IMR-90 (cell line): Measurements from ENCODE around the gene GSTA1. TPM values are rescaled to one million over a fixed set of nuclear protein-coding genes. Genes with fewer than 3 reads are reported as not detected.
"Not testable (repeated sequence)": the region's sequence is repeated elsewhere in the genome, so short reads cannot be mapped to it uniquely, and the experiment has no call there.

ENCODE experiments used
- ATAC-seq: fragments of 200-7000 bp; cut with Tn5 transposase; 2 replicates; pipeline ENCODE4 v1.9.1; 2020; ENCODE audit warnings: low read depth, mild to moderate bottlenecking, moderate library complexity
- BruUV-seq: library from RNA; stranded (reverse); fragments of 400-500 nt; replicated peaks from 2 replicates; lab custom pipeline; 2021; lab: Mats Ljungman, UMichigan
- CTCF ChIA-PET: fragments of 300-600 bp; formaldehyde crosslinking; extraction: SDS; loops from one replicate; lab custom pipeline; 2021; ENCODE audit warnings: antibody characterized with exemption; lab: Yijun Ruan, JAX
- POLR2A ChIA-PET: fragments of 300-600 bp; sonication (Branson Sonifier 250); formaldehyde crosslinking; loops from one replicate; lab custom pipeline; 2022; ENCODE audit warnings: antibody characterized with exemption; ENCODE audit not compliant: unreplicated experiment; lab: Charles Lee
- DNase-seq: peaks from one replicate; pipeline ENCODE4 v3.0.0; 2013
- H2AFZ ChIP-seq: replicated peaks from 2 replicates; pipeline ENCODE3; 2013; ENCODE audit warnings: low read length, mild to moderate bottlenecking; ENCODE audit not compliant: poor library complexity
- H2AK5ac ChIP-seq: 2 replicates; pipeline ENCODE4 v1.6.1; 2013; ENCODE audit warnings: low read depth, low read length, inconsistent platforms
- H2AK9ac ChIP-seq: replicated peaks from 2 replicates; pipeline ENCODE3; 2013; ENCODE audit warnings: mild to moderate bottlenecking, low read depth, low read length, moderate library complexity; ENCODE audit not compliant: poor library complexity
- H2BK120ac ChIP-seq: 2 replicates; pipeline ENCODE4 v1.6.1; 2013; ENCODE audit warnings: low read depth, low read length, inconsistent platforms
- H2BK15ac ChIP-seq: 3 replicates; pipeline ENCODE4 v1.6.1; 2013; ENCODE audit warnings: low read depth, low read length, inconsistent platforms
- H2BK20ac ChIP-seq: 2 replicates; pipeline ENCODE4 v1.6.1; 2013; ENCODE audit warnings: low read depth, mild to moderate bottlenecking, inconsistent platforms, low read length, moderate library complexity
- H2BK5ac ChIP-seq: 2 replicates; pipeline ENCODE4 v1.6.1; 2013; ENCODE audit warnings: mild to moderate bottlenecking, low read depth, low read length, inconsistent platforms; ENCODE audit not compliant: poor library complexity, severe bottlenecking
- H3K14ac ChIP-seq: replicated peaks from 2 replicates; pipeline ENCODE4 v1.6.1; 2013; ENCODE audit warnings: low read depth, low read length, inconsistent platforms
- H3K18ac ChIP-seq: 2 replicates; pipeline ENCODE4 v1.6.1; 2013; ENCODE audit warnings: low read depth, low read length, control low read depth
- H3K23ac ChIP-seq: 2 replicates; pipeline ENCODE4 v1.6.1; 2013; ENCODE audit warnings: low read depth, low read length, inconsistent platforms
- H3K27ac ChIP-seq: 2 replicates; pipeline ENCODE4 v1.5.1; 2013; ENCODE audit warnings: mild to moderate bottlenecking, control low read depth, low read length; ENCODE audit not compliant: insufficient read depth
- H3K27me3 ChIP-seq: 2 replicates; pipeline ENCODE4 v1.6.1; 2013; ENCODE audit warnings: low read length; ENCODE audit not compliant: control insufficient read depth, insufficient read depth
- H3K36me3 ChIP-seq: 2 replicates; pipeline ENCODE4 v1.6.1; 2013; ENCODE audit warnings: low read length, mixed read lengths; ENCODE audit not compliant: control insufficient read depth, insufficient read depth
- H3K4ac ChIP-seq: 2 replicates; pipeline ENCODE4 v1.6.1; 2013; ENCODE audit warnings: low read depth, low read length, inconsistent platforms
- H3K4me1 ChIP-seq: 2 replicates; pipeline ENCODE4 v1.6.1; 2013; ENCODE audit warnings: low read length, mixed read lengths; ENCODE audit not compliant: control insufficient read depth, insufficient read depth
- H3K4me2 ChIP-seq: 2 replicates; pipeline ENCODE4 v1.6.1; 2013; ENCODE audit warnings: low read depth, mild to moderate bottlenecking, control low read depth, low read length, moderate library complexity
- H3K4me3 ChIP-seq: 2 replicates; pipeline ENCODE4 v1.5.1; 2013; ENCODE audit warnings: low read depth, mild to moderate bottlenecking, control low read depth, low read length, moderate library complexity; ENCODE audit not compliant: insufficient read depth
- H3K56ac ChIP-seq: 2 replicates; pipeline ENCODE4 v1.6.1; 2013; ENCODE audit warnings: low read length, inconsistent platforms; ENCODE audit not compliant: insufficient read depth; ENCODE audit errors: extremely low read depth
- H3K79me1 ChIP-seq, 2 experiments: 2 replicates each; pipeline ENCODE4 v1.6.1; 2013; ENCODE audit warnings: low read length in 2 of 2, inconsistent platforms in 1 of 2, low read depth in 1 of 2
- H3K9ac ChIP-seq: 2 replicates; pipeline ENCODE4 v1.6.1; 2013; ENCODE audit warnings: low read depth, low read length, control low read depth
- H3K9me1 ChIP-seq: 2 replicates; pipeline ENCODE4 v1.6.1; 2013; ENCODE audit warnings: low read length, inconsistent platforms; ENCODE audit not compliant: insufficient read depth
- H3K9me3 ChIP-seq: 2 replicates; pipeline ENCODE4 v1.6.1; 2013; ENCODE audit warnings: low read length; ENCODE audit not compliant: control insufficient read depth, insufficient read depth
- H4K20me1 ChIP-seq: 2 replicates; pipeline ENCODE4 v1.6.1; 2013; ENCODE audit warnings: low read length, inconsistent platforms; ENCODE audit not compliant: insufficient read depth
- H4K5ac ChIP-seq: 2 replicates; pipeline ENCODE4 v1.6.1; 2013; ENCODE audit warnings: mild to moderate bottlenecking, low read depth, low read length, control low read depth
- H4K8ac ChIP-seq, 2 experiments: 2 replicates each; pipeline ENCODE4 v1.6.1; 2013; ENCODE audit warnings: low read depth in 2 of 2, low read length in 2 of 2, control low read depth in 1 of 2, inconsistent platforms in 1 of 2
- H4K91ac ChIP-seq: 2 replicates; pipeline ENCODE4 v1.6.1; 2013; ENCODE audit warnings: low read depth, low read length, inconsistent platforms; ENCODE audit not compliant: insufficient read depth
- dilution Hi-C: fragments of 300-500 bp; cut with HindIII; formaldehyde crosslinking; loops from one replicate; pipeline ENCODE4 v1.14.3; 2018; ENCODE audit warnings: low sequenced_read_pairs; ENCODE audit not compliant: unreplicated experiment
- in situ Hi-C: fragments of 300-500 bp; cut with MboI; formaldehyde crosslinking; loops from 3 replicates; pipeline ENCODE4 v1.14.3; 2019; ENCODE audit warnings: low sequenced_read_pairs, inconsistent platforms, mixed read lengths
- intact Hi-C: fragments of 100-400 bp; cut with micrococcal nuclease; formaldehyde crosslinking; loops from 2 replicates; pipeline ENCODE4 v1.10.0; 2022
- polyA plus RNA-seq, 3 experiments: library from polyadenylated mRNA; depleted of rRNA; stranded (reverse); fragments of >200 nt; gene quantifications; 2 replicates each; pipeline ENCODE4 v1.2.3, GENCODE V29; 2012; ENCODE audit warnings: low replicate concordance in 1 of 3
- total RNA-seq: library from RNA; depleted of rRNA; stranded (reverse); fragments of >200 nt; gene quantifications from 2 replicates; pipeline ENCODE4 v1.2.3, GENCODE V29; 2012

The GSTA1 gene
- total and polyA plus RNA-seq, 2 of the 4 experiments (the other 2 are of a cell fraction), result 0.18 to 0.31 TPM

DNA sequence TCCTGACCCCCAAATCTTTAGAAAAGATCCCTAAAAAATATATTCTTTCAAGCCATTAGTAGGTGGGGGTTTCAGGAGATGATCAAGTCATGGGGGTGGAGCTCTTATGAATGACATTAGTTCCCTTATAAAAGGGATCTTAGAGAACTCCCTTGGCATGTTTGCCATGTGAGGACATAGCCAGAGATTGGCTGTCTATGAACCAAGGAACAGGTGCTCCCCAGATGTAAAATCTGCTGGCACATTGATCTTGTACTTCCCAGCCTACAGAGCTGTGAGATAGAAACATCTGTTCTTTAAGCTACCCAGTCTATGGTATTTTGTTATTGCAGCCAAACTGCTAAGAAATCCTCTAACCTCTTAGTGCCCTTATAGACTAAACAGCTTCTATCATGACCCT is 36.0 kb downstream of the GSTA1 start:
- H3K9ac ChIP-seq, H4K20me1 ChIP-seq, H3K4ac ChIP-seq, H3K4me2 ChIP-seq, H2BK20ac ChIP-seq, H4K5ac ChIP-seq, H3K14ac ChIP-seq, CTCF ChIA-PET, H3K9me1 ChIP-seq, H3K9me3 ChIP-seq, H4K91ac ChIP-seq, H3K4me3 ChIP-seq, H2AFZ ChIP-seq, POLR2A ChIA-PET, H3K79me1 ChIP-seq, H2AK9ac ChIP-seq, H2BK120ac ChIP-seq, H2AK5ac ChIP-seq, H3K18ac ChIP-seq, dilution Hi-C loops, H3K27ac ChIP-seq, H4K8ac ChIP-seq, DNase-seq, H3K27me3 ChIP-seq, H3K4me1 ChIP-seq, in situ Hi-C loops, H3K36me3 ChIP-seq, H3K56ac ChIP-seq, ATAC-seq, H2BK5ac ChIP-seq, intact Hi-C loops, H2BK15ac ChIP-seq, H3K23ac ChIP-seq, BruUV-seq: not testable (repeated sequence)
